Medulla oblongata (tissue), 1 donor: ENCODE data around the gene UGT1A8.
"Not testable (repeated sequence)": the region's sequence is repeated elsewhere in the genome, so short reads cannot be mapped to it uniquely, and the experiment has no call there.

Experiments used
- DNase-seq: peaks from one replicate; pipeline ENCODE4 v3.0.0-alpha.2; 2015; ENCODE audit errors: extremely low spot score

Gene UGT1A8

GRCh38 chr2:233686928-233687327, 69.5 kb downstream of the UGT1A8 start:
- DNase-seq, result no peak

- DNase-seq, result no peak
Measured at GRCh38 chr2:233688341-233688740, 70.9 kb downstream of the UGT1A8 start.

- DNase-seq, result no peak
Measured at GRCh38 chr2:233689031-233689430, 71.6 kb downstream of the UGT1A8 start.

GRCh38 chr2:233689501-233689900, 72.1 kb downstream of the UGT1A8 start:
- DNase-seq, result no peak

- DNase-seq, result no peak
Measured at GRCh38 chr2:233690444-233690843, 73.0 kb downstream of the UGT1A8 start.

- DNase-seq, result no peak
Measured at GRCh38 chr2:233691443-233692433, 74.3 kb downstream of the UGT1A8 start.

GRCh38 chr2:233692648-233693047, 75.2 kb downstream of the UGT1A8 start, which contains the start of gene UGT1A6:
UGT1A6 (plus strand) TSS chr2:233692890; CDS start chr2:233693005, 115 bp downstream.
- DNase-seq, result no peak

- no peak for DNase-seq
Measured at GRCh38 chr2:233693963-233694362, 76.5 kb downstream of the UGT1A8 start.

- no peak for DNase-seq
Measured at GRCh38 chr2:233698740-233699139, 81.3 kb downstream of the UGT1A8 start.

GRCh38 chr2:233699424-233700027, 82.1 kb downstream of the UGT1A8 start:
- no peak for DNase-seq

GRCh38 chr2:233700028-233700635, 82.7 kb downstream of the UGT1A8 start:
- DNase-seq, result no peak

GRCh38 chr2:233700842-233701241, 83.4 kb downstream of the UGT1A8 start:
- DNase-seq, result not testable (repeated sequence)

- DNase-seq, result no peak
Measured at GRCh38 chr2:233702238-233702637, 84.8 kb downstream of the UGT1A8 start.

- no peak for DNase-seq
Measured at GRCh38 chr2:233705911-233706506, 88.6 kb downstream of the UGT1A8 start.

- no peak for DNase-seq
Measured at GRCh38 chr2:233706720-233707119, 89.3 kb downstream of the UGT1A8 start.

GRCh38 chr2:233707940-233708644, 90.7 kb downstream of the UGT1A8 start:
- no peak for DNase-seq

GRCh38 chr2:233708942-233709341, 91.5 kb downstream of the UGT1A8 start:
- DNase-seq, result no peak

GRCh38 chr2:233711312-233712008, 94.0 kb downstream of the UGT1A8 start:
- DNase-seq, result peak; percentile 78

GRCh38 chr2:233712611-233713261, 95.3 kb downstream of the UGT1A8 start, which contains the start of gene UGT1A5:
UGT1A5 (plus strand) TSS chr2:233712907; CDS start chr2:233712992, 85 bp downstream.
- DNase-seq, result no peak

- DNase-seq, result no peak
Measured at GRCh38 chr2:233713262-233713615, 95.8 kb downstream of the UGT1A8 start.
